ENCODE measurements around the gene NRG3.

Gene NRG3

GRCh38 chr10:82148764-82149163 lies 273.8 kb downstream of the NRG3 start:
- H3K27ac Mint-ChIP-seq: no peak overlapping the region
- ATAC-seq (replicated peaks) (no peak), DNase-seq (no peak)
- no peaks in the 10 kb centered on the region for H3K27me3 Mint-ChIP-seq
- no peak overlapping the region for H3K4me3 Mint-ChIP-seq
- no peaks in the 10 kb centered on the region for H3K4me1 Mint-ChIP-seq
- H3K9me3 Mint-ChIP-seq: peaks cover 0 to 2% of the 10 kb centered on the region in 2 donors
- no peaks in the 10 kb centered on the region for H3K36me3 Mint-ChIP-seq

DNA sequence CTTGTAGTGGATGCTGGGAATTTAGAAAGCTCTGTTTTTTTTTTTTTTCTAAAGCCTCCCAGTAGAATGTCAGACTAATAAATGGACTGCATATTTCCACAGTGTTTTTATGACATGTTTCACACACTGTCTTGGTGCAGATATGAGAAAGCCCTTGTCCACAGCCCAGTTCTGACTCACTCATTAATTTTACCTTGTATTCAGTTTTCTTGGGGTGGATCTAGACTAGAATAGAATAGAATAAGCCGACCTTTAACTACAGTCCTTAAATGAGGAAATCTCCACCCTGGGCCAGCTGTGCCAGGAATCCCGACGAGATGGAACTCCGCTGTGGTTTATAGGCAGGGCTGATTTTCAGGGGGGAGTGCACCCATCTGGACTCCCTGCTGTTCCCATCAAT lies 274.7 kb downstream of the NRG3 start:
- H3K36me3 Mint-ChIP-seq: no peaks in the 10 kb centered on the region

GRCh38 chr10:82150123-82150900 lies 275.3 kb downstream of the NRG3 start:
- Mint-ChIP-seq H3K36me3 (no peaks in the 10 kb centered on the region), H3K4me1 (no peaks in the 10 kb centered on the region), H3K27ac (no peak overlapping the region), H3K9me3 (peaks cover 0 to 2% of the 10 kb centered on the region in 2 donors), H3K27me3 (no peaks in the 10 kb centered on the region), H3K4me3 (no peak overlapping the region)
- ATAC-seq (replicated peaks) (no peak), DNase-seq (no peak)

More for the DNA sequence above, 274.7 kb downstream of the NRG3 start:
- DNase-seq (no peak), ATAC-seq (replicated peaks) (no peak)
- Mint-ChIP-seq H3K27ac (no peak overlapping the region), H3K9me3 (peaks cover 0 to 2% of the 10 kb centered on the region in 2 donors), H3K4me1 (no peaks in the 10 kb centered on the region), H3K4me3 (no peak overlapping the region), H3K27me3 (no peaks in the 10 kb centered on the region)

GRCh38 chr10:82160307-82160706 lies 285.3 kb downstream of the NRG3 start:
- H3K4me1 Mint-ChIP-seq: no peaks in the 10 kb centered on the region
- H3K27me3 Mint-ChIP-seq: no peaks in the 10 kb centered on the region
- ATAC-seq (replicated peaks): no peak
- DNase-seq: no peak
- H3K9me3 Mint-ChIP-seq: no peaks in the 10 kb centered on the region
- H3K36me3 Mint-ChIP-seq: no peaks in the 10 kb centered on the region
- no peak overlapping the region for H3K4me3 Mint-ChIP-seq
- no peak overlapping the region for H3K27ac Mint-ChIP-seq

GRCh38 chr10:82161264-82161663 lies 286.3 kb downstream of the NRG3 start:
- H3K27me3 Mint-ChIP-seq: no peaks in the 10 kb centered on the region
- no peak overlapping the region for H3K4me3 Mint-ChIP-seq
- no peak overlapping the region for H3K27ac Mint-ChIP-seq
- no peaks in the 10 kb centered on the region for H3K36me3 Mint-ChIP-seq
- ATAC-seq (replicated peaks) (no peak), DNase-seq (no peak)
- no peaks in the 10 kb centered on the region for H3K9me3 Mint-ChIP-seq
- H3K4me1 Mint-ChIP-seq: no peaks in the 10 kb centered on the region

GRCh38 chr10:82162549-82163195 lies 287.7 kb downstream of the NRG3 start:
- H3K27me3 Mint-ChIP-seq: no peaks in the 10 kb centered on the region
- H3K4me1 Mint-ChIP-seq: no peaks in the 10 kb centered on the region
- no peaks in the 10 kb centered on the region for H3K36me3 Mint-ChIP-seq
- H3K4me3 Mint-ChIP-seq: no peak overlapping the region
- no peak for DNase-seq
- no peak overlapping the region for H3K27ac Mint-ChIP-seq
- no peaks in the 10 kb centered on the region for H3K9me3 Mint-ChIP-seq
- no peak for ATAC-seq (replicated peaks)

DNA sequence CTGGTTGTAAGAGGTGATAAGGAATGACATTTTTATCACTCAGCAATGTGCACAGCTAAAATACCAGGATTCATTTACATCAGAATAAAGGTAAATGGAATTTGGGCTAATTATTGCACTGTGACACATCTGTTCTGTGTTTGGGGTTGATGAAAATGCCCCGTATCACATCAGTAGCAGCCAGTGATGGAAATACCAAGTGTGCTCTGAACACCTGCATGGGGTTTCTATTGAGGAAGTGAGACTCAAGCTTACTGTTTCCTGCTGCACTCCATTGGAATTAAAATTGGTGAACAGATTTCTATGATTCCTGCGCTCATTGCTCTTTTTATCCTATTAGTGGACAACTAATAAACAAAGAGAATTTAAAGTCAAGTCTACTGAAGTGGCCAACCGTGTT lies 296.9 kb downstream of the NRG3 start:
- no peak overlapping the region for H3K4me3 Mint-ChIP-seq
- H3K9me3 Mint-ChIP-seq: peaks cover 1 to 4% of the 10 kb centered on the region in 2 donors

GRCh38 chr10:82176587-82176986 lies 301.6 kb downstream of the NRG3 start:
- H3K9me3 Mint-ChIP-seq: peaks cover 3 to 4% of the 10 kb centered on the region in 2 donors
- no peaks in the 10 kb centered on the region for H3K36me3 Mint-ChIP-seq
- no peak overlapping the region for H3K4me3 Mint-ChIP-seq
- H3K27ac Mint-ChIP-seq: no peak overlapping the region
- no peaks in the 10 kb centered on the region for H3K27me3 Mint-ChIP-seq
- no peaks in the 10 kb centered on the region for H3K4me1 Mint-ChIP-seq
- DNase-seq (no peak), ATAC-seq (replicated peaks) (no peak)

More for the DNA sequence above, 296.9 kb downstream of the NRG3 start:
- Mint-ChIP-seq H3K27me3 (no peaks in the 10 kb centered on the region), H3K4me1 (no peaks in the 10 kb centered on the region), H3K36me3 (no peaks in the 10 kb centered on the region), H3K27ac (no peak overlapping the region)
- ATAC-seq (replicated peaks) (no peak), DNase-seq (no peak)

DNA sequence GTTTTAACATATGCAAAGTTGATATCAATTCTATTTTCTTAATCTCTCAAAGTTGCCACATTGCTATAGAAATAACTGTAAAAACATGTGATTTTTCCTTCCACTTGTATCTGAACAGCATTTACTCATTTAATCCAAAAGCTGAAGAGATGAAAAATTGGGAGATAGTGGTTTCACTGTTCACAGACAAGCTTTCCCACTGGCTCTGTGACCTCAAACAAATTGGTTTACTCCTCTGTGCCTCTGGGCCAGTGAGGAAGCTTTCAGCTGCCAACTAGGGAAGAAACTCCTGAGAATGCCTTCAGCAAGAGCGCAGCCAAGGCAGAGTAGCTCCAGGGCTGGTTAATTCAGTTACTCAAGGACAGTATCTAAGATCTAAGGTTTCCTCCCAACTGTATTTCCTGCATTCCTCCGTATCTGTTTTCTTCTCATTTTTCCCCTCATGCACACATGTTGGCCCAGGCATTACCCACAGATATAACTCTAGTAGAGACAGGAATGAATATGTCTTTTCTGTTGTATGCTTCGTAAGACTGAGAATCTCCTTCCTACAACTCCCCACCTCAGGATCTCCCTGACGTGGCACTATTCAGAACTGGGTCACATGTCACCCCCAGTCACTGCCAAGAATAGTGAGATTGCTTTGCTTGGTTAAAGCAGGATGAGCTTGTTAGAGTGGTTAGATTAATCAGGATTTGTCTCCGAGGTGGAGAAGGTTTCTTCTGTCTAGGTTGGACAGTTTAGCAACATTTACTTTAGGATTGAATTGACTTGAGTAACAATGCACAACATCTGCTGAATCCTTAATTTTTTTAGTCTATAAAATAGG lies 315.7 kb downstream of the NRG3 start:
- no peaks in the 10 kb centered on the region for H3K36me3 Mint-ChIP-seq
- H3K27ac Mint-ChIP-seq: no peak overlapping the region
- no peak for DNase-seq
- peaks cover 0 to 2% of the 10 kb centered on the region in 2 donors for H3K9me3 Mint-ChIP-seq
- no peak overlapping the region for H3K4me3 Mint-ChIP-seq
- H3K27me3 Mint-ChIP-seq: no peaks in the 10 kb centered on the region
- no peak for ATAC-seq (replicated peaks)
- H3K4me1 Mint-ChIP-seq: no peaks in the 10 kb centered on the region

GRCh38 chr10:82191653-82192052 lies 316.7 kb downstream of the NRG3 start:
- ATAC-seq (replicated peaks) (no peak), DNase-seq (no peak)
- Mint-ChIP-seq H3K27me3 (no peaks in the 10 kb centered on the region), H3K4me1 (no peaks in the 10 kb centered on the region), H3K36me3 (no peaks in the 10 kb centered on the region), H3K27ac (no peak overlapping the region), H3K4me3 (no peak overlapping the region), H3K9me3 (peaks cover 0 to 3% of the 10 kb centered on the region in 2 donors)

DNA sequence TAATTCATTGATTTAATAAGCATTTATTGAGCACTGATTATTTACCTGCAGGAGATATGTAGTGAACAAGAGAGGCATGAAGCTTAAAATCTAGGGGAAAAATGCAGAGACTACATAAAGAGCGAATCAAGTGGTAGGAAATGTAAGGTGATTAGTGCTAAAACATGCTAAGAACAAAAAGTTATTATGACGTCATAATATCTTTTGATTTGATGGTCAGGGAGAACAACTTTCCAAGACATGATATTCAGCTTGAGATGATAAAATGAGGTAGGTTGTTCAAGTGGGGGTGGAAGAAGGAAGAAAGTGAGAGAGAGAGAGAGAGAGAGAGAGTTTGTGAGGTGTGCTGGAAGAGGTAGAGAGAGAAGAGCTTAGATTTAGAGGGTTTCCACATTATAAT lies 317.7 kb downstream of the NRG3 start:
- no peak overlapping the region for H3K4me3 Mint-ChIP-seq

GRCh38 chr10:82194419-82194818 lies 319.4 kb downstream of the NRG3 start:
- DNase-seq: no peak
- H3K27ac Mint-ChIP-seq: no peak overlapping the region
- no peaks in the 10 kb centered on the region for H3K4me1 Mint-ChIP-seq
- no peaks in the 10 kb centered on the region for H3K27me3 Mint-ChIP-seq
- no peaks in the 10 kb centered on the region for H3K36me3 Mint-ChIP-seq
- no peak overlapping the region for H3K4me3 Mint-ChIP-seq
- H3K9me3 Mint-ChIP-seq: peaks cover 0 to 3% of the 10 kb centered on the region in 2 donors
- no peak for ATAC-seq (replicated peaks)

More for the DNA sequence above, 317.7 kb downstream of the NRG3 start:
- Mint-ChIP-seq H3K27ac (no peak overlapping the region), H3K27me3 (no peaks in the 10 kb centered on the region), H3K4me1 (no peaks in the 10 kb centered on the region), H3K36me3 (no peaks in the 10 kb centered on the region), H3K9me3 (peaks cover 0 to 3% of the 10 kb centered on the region in 2 donors)
- DNase-seq (no peak), ATAC-seq (replicated peaks) (no peak)

- Mint-ChIP-seq H3K9me3 (peaks cover 3 to 4% of the 10 kb centered on the region in 2 donors), H3K27me3 (no peaks in the 10 kb centered on the region)
- no peak for ATAC-seq (replicated peaks)
These were observed 331.8 kb downstream of the NRG3 start for GRCh38 chr10:82206831-82207230.

GRCh38 chr10:82208726-82209125 lies 333.7 kb downstream of the NRG3 start:
- ATAC-seq (replicated peaks): no peak
- H3K27me3 Mint-ChIP-seq: no peaks in the 10 kb centered on the region

More at GRCh38 chr10:82206831-82207230, 331.8 kb downstream of the NRG3 start:
- Mint-ChIP-seq H3K4me1 (no peaks in the 10 kb centered on the region), H3K36me3 (no peaks in the 10 kb centered on the region), H3K4me3 (no peak overlapping the region), H3K27ac (no peak overlapping the region)
- no peak for DNase-seq

More at GRCh38 chr10:82208726-82209125, 333.7 kb downstream of the NRG3 start:
- Mint-ChIP-seq H3K36me3 (no peaks in the 10 kb centered on the region), H3K27ac (no peak overlapping the region), H3K9me3 (peaks cover 3 to 4% of the 10 kb centered on the region in 2 donors), H3K4me3 (no peak overlapping the region), H3K4me1 (no peaks in the 10 kb centered on the region)
- no peak for DNase-seq
